HepG2 (cell line): Measurements from ENCODE around the gene FBF1. TPM values are rescaled to one million over a fixed set of nuclear protein-coding genes. Genes with fewer than 3 reads are reported as not detected.
A peak's percentile ranks its signal among the peaks of the same experiment; 100 is the strongest.

Experiments
- CREB1 ChIP-seq, 2 experiments: fragments of 450-650 bp in 1 of 2; IDR thresholded peaks; 2 replicates each; pipeline ENCODE4 v1.6.1; 2016 to 2017; ENCODE audit warnings: control low read depth in 1 of 2, mild to moderate bottlenecking in 1 of 2, missing compliant biosample characterization in 1 of 2, missing genetic modification characterization in 1 of 2
- FOXP1 ChIP-seq, 2 experiments: fragments of 450-650 bp in 1 of 2; IDR thresholded peaks; 2 replicates each; pipeline ENCODE4 v1.6.1; 2017 to 2018; ENCODE audit warnings: antibody characterized with exemption in 1 of 2
- HHEX ChIP-seq: IDR thresholded peaks from 2 replicates; pipeline ENCODE4 v1.6.1; 2016; ENCODE audit warnings: control low read depth
- HIVEP1 ChIP-seq: sonication (generic); formaldehyde crosslinking; IDR thresholded peaks from 2 replicates; pipeline ENCODE4 v1.4.0; 2020; ENCODE audit warnings: mild to moderate bottlenecking, missing genetic modification reagents
- MED8 ChIP-seq: sonication (generic); formaldehyde crosslinking; IDR thresholded peaks from 2 replicates; pipeline ENCODE4 v1.8.1; 2023; ENCODE audit warnings: mild to moderate bottlenecking, missing genetic modification reagents; ENCODE audit not compliant: insufficient replicate concordance
- ZMYM4 ChIP-seq: sonication (generic); formaldehyde crosslinking; IDR thresholded peaks from 2 replicates; pipeline ENCODE4 v1.8.1; 2023; ENCODE audit warnings: mild to moderate bottlenecking, missing genetic modification reagents
- ZNF274 ChIP-seq: sonication (generic); formaldehyde crosslinking; IDR thresholded peaks from 2 replicates; pipeline ENCODE4 v1.5.1; 2020; ENCODE audit warnings: mild to moderate bottlenecking, missing genetic modification reagents
- ZNF326 ChIP-seq: sonication (generic); formaldehyde crosslinking; IDR thresholded peaks from 2 replicates; pipeline ENCODE4 v1.4.0; 2020; ENCODE audit warnings: missing genetic modification reagents, borderline replicate concordance
- ZNF441 ChIP-seq: sonication (generic); formaldehyde crosslinking; IDR thresholded peaks from 2 replicates; pipeline ENCODE4 v1.7.0; 2021; ENCODE audit warnings: missing genetic modification reagents, borderline replicate concordance
- ZNF562 ChIP-seq: sonication (generic); formaldehyde crosslinking; IDR thresholded peaks from 2 replicates; pipeline ENCODE4 v1.8.0; 2022; ENCODE audit warnings: missing genetic modification reagents, borderline replicate concordance
- ZNF629 ChIP-seq: sonication (generic); formaldehyde crosslinking; conservative IDR thresholded peaks from 2 replicates; pipeline ENCODE4 v1.5.0; 2020; ENCODE audit warnings: missing genetic modification reagents
- polyA plus RNA-seq, 8 experiments: library from polyadenylated mRNA; depleted of rRNA in 3 of 8; stranded (reverse) in 7 of 8; unstranded in 1 of 8; fragments of >200 nt; fragmentation: Illumina TruSeq in 4 of 8; extraction: Trizol in 4 of 8; gene quantifications; 2 replicates each; pipeline versions ENCODE4 v1.2.1 to v1.2.3, GENCODE V29; 2011 to 2016; ENCODE audit warnings: low read depth in 4 of 8, missing spikeins in 1 of 8, mixed read lengths in 1 of 8; ENCODE audit not compliant: insufficient read depth in 1 of 8
- total RNA-seq, 5 experiments: library from RNA; depleted of rRNA; stranded (reverse); fragments of >200 nt; fragmentation: Illumina TruSeq; extraction: Trizol; gene quantifications; 2 replicates each; pipeline ENCODE4 v1.2.3, GENCODE V29; 2016; ENCODE audit warnings: low read depth in 1 of 5
- TF ChIP-seq, protein P1 (sequence below): IDR thresholded peaks from 2 replicates; pipeline ENCODE4 v1.6.1; 2016; ENCODE audit warnings: mild to moderate bottlenecking, missing biosample characterization, missing genetic modification reagents
- TF ChIP-seq, protein P2 (sequence below), 2 experiments: fragments of 450-650 bp in 1 of 2; sonication (generic) in 1 of 2; formaldehyde crosslinking in 1 of 2; IDR thresholded peaks; 2 replicates each; pipeline versions ENCODE4 v1.6.1 to v1.8.0; 2016 to 2022; ENCODE audit warnings: antibody characterized with exemption in 1 of 2, mild to moderate bottlenecking in 1 of 2, missing genetic modification reagents in 1 of 2
- TF ChIP-seq, protein P3 (sequence below): sonication (generic); formaldehyde crosslinking; IDR thresholded peaks from 2 replicates; pipeline ENCODE4 v1.5.0; 2020; ENCODE audit warnings: mild to moderate bottlenecking, missing genetic modification reagents, borderline replicate concordance
- TF ChIP-seq, protein P4 (sequence below): IDR thresholded peaks from 2 replicates; pipeline ENCODE4 v1.6.1; 2012; ENCODE audit warnings: inconsistent platforms
- TF ChIP-seq, protein P5 (sequence below): sonication (generic); formaldehyde crosslinking; IDR thresholded peaks from 2 replicates; pipeline ENCODE4 v1.5.0; 2020; ENCODE audit warnings: missing genetic modification reagents

Gene FBF1
- total and polyA plus RNA-seq, 2 of the 13 experiments (the other 11 are each of a cell fraction or from before 2014, with no cell fraction given): 2.4 to 8.1 TPM

DNA sequence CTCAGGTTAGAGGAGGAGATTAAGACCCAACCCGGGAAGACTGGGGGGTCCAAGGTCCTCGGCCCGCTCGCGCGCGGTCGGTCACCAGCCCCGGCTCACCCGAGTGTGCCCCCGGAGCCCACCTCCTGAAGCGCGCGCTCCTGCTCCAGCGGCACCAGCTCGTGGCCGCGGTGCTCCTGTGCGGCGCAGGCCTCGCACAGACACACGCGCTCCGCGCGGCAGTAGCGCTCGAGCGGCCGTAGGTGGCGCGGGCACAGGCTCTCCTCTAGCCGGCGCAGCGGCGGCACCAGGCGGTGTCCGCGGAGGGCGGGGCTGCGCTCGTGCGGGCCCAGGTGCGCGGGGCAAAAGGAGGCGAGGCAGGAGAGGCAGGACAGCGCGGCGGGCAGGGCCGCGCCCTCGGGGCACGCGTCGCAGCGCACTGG is 63.1 kb downstream of the FBF1 start (continued):
- TF ChIP-seq, protein P1, sequence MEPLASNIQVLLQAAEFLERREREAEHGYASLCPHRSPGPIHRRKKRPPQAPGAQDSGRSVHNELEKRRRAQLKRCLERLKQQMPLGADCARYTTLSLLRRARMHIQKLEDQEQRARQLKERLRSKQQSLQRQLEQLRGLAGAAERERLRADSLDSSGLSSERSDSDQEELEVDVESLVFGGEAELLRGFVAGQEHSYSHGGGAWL (CRISPR knock-in tag): peak; percentile 63; the same call in 1 of the 2 replicates
- TF ChIP-seq ZNF274 (CRISPR knock-in tag): no peak; the same call in 1 of the 2 replicates
- TF ChIP-seq FOXP1 (IDR thresholded peaks at IDR 0.05): no peak
- no peak for TF ChIP-seq FOXP1 (CRISPR knock-in tag; IDR thresholded peaks at IDR 0.05)
- TF ChIP-seq, protein P2, sequence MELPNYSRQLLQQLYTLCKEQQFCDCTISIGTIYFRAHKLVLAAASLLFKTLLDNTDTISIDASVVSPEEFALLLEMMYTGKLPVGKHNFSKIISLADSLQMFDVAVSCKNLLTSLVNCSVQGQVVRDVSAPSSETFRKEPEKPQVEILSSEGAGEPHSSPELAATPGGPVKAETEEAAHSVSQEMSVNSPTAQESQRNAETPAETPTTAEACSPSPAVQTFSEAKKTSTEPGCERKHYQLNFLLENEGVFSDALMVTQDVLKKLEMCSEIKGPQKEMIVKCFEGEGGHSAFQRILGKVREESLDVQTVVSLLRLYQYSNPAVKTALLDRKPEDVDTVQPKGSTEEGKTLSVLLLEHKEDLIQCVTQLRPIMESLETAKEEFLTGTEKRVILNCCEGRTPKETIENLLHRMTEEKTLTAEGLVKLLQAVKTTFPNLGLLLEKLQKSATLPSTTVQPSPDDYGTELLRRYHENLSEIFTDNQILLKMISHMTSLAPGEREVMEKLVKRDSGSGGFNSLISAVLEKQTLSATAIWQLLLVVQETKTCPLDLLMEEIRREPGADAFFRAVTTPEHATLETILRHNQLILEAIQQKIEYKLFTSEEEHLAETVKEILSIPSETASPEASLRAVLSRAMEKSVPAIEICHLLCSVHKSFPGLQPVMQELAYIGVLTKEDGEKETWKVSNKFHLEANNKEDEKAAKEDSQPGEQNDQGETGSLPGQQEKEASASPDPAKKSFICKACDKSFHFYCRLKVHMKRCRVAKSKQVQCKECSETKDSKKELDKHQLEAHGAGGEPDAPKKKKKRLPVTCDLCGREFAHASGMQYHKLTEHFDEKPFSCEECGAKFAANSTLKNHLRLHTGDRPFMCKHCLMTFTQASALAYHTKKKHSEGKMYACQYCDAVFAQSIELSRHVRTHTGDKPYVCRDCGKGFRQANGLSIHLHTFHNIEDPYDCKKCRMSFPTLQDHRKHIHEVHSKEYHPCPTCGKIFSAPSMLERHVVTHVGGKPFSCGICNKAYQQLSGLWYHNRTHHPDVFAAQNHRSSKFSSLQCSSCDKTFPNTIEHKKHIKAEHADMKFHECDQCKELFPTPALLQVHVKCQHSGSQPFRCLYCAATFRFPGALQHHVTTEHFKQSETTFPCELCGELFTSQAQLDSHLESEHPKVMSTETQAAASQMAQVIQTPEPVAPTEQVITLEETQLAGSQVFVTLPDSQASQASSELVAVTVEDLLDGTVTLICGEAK (IDR thresholded peaks at IDR 0.05): no peak
- TF ChIP-seq, protein P2 (CRISPR knock-in tag; IDR thresholded peaks at IDR 0.05): no peak; the same call in 1 of the 2 replicates
- TF ChIP-seq, protein P3, sequence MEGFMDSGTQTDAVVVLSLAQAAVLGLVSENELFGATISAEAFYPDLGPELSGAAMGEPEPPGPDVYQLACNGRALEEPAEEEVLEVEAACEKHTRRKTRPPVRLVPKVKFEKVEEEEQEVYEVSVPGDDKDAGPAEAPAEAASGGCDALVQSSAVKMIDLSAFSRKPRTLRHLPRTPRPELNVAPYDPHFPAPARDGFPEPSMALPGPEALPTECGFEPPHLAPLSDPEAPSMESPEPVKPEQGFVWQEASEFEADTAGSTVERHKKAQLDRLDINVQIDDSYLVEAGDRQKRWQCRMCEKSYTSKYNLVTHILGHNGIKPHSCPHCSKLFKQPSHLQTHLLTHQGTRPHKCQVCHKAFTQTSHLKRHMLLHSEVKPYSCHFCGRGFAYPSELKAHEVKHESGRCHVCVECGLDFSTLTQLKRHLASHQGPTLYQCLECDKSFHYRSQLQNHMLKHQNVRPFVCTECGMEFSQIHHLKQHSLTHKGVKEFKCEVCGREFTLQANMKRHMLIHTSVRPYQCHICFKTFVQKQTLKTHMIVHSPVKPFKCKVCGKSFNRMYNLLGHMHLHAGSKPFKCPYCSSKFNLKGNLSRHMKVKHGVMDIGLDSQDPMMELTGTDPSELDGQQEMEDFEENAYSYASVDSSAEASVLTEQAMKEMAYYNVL (CRISPR knock-in tag): no peak; the same call in 1 of the 2 replicates
- TF ChIP-seq, protein P4, sequence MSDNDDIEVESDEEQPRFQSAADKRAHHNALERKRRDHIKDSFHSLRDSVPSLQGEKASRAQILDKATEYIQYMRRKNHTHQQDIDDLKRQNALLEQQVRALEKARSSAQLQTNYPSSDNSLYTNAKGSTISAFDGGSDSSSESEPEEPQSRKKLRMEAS: peak; percentile 86
- no peak for TF ChIP-seq HHEX (CRISPR knock-in tag)
- peak; percentile 88 for TF ChIP-seq MED8 (CRISPR knock-in tag)
- TF ChIP-seq, protein P5, sequence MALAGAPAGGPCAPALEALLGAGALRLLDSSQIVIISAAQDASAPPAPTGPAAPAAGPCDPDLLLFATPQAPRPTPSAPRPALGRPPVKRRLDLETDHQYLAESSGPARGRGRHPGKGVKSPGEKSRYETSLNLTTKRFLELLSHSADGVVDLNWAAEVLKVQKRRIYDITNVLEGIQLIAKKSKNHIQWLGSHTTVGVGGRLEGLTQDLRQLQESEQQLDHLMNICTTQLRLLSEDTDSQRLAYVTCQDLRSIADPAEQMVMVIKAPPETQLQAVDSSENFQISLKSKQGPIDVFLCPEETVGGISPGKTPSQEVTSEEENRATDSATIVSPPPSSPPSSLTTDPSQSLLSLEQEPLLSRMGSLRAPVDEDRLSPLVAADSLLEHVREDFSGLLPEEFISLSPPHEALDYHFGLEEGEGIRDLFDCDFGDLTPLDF (CRISPR knock-in tag): peak; percentile 42; the same call in 1 of the 2 replicates
- peak; percentile 67; the same call in 1 of the 2 replicates for TF ChIP-seq ZNF326 (CRISPR knock-in tag)
- TF ChIP-seq HIVEP1 (CRISPR knock-in tag): no peak; the same call in 1 of the 2 replicates
- TF ChIP-seq ZNF441 (CRISPR knock-in tag): peak; percentile 71
- TF ChIP-seq ZMYM4: no peak
- no peak for TF ChIP-seq ZNF562 (CRISPR knock-in tag)
- peak; percentile 58 for TF ChIP-seq ZNF629 (CRISPR knock-in tag)
- TF ChIP-seq CREB1 (IDR thresholded peaks at IDR 0.05): no peak
- no peak for TF ChIP-seq CREB1 (CRISPR knock-in tag; IDR thresholded peaks at IDR 0.05)
